Endothelial cell of umbilical vein (primary cell): Measurements from ENCODE around the gene TMEM183A.

Source experiments
- EZH2 ChIP-seq: IDR thresholded peaks from 2 replicates; pipeline ENCODE4 v1.6.1; 2012; ENCODE audit warnings: borderline replicate concordance, low read depth, mild to moderate bottlenecking, moderate library complexity, low read length, inconsistent platforms; ENCODE audit not compliant: severe bottlenecking
- FOS ChIP-seq: IDR thresholded peaks from 2 replicates; pipeline ENCODE4 v1.6.1; 2011; ENCODE audit warnings: mild to moderate bottlenecking, low read length, moderate library complexity, borderline replicate concordance; ENCODE audit not compliant: insufficient read depth
- JUN ChIP-seq: IDR thresholded peaks from 2 replicates; pipeline ENCODE4 v1.6.1; 2011; ENCODE audit warnings: borderline replicate concordance, low read depth; ENCODE audit not compliant: insufficient read length, insufficient read depth
- POLR2A ChIP-seq: IDR thresholded peaks from 2 replicates; pipeline ENCODE4 v1.6.1; 2012; ENCODE audit warnings: low read depth, mild to moderate bottlenecking, control low read depth, low read length
- POLR2AphosphoS5 ChIP-seq: IDR thresholded peaks from 2 replicates; pipeline ENCODE4 v1.6.1; 2012; ENCODE audit warnings: low read depth, mild to moderate bottlenecking, control low read depth, low read length, moderate library complexity; ENCODE audit not compliant: insufficient read depth
- TF ChIP-seq, protein P1 (sequence below), 2 donors: IDR thresholded peaks; 1 replicate in 1 of 2; 2 replicates in 1 of 2; pipeline ENCODE4 v1.5.1; 2011; ENCODE audit warnings: low read length in 2 of 2, mild to moderate bottlenecking in 2 of 2, moderate library complexity in 2 of 2, control low read depth in 1 of 2, inconsistent platforms in 1 of 2, low read depth in 1 of 2; ENCODE audit not compliant: insufficient read depth in 1 of 2; ENCODE audit errors: extremely low read depth in 1 of 2
- TF ChIP-seq, protein P2 (sequence below): IDR thresholded peaks from 2 replicates; pipeline ENCODE4 v1.6.1; 2011; ENCODE audit not compliant: insufficient read depth, insufficient read length

DNA sequence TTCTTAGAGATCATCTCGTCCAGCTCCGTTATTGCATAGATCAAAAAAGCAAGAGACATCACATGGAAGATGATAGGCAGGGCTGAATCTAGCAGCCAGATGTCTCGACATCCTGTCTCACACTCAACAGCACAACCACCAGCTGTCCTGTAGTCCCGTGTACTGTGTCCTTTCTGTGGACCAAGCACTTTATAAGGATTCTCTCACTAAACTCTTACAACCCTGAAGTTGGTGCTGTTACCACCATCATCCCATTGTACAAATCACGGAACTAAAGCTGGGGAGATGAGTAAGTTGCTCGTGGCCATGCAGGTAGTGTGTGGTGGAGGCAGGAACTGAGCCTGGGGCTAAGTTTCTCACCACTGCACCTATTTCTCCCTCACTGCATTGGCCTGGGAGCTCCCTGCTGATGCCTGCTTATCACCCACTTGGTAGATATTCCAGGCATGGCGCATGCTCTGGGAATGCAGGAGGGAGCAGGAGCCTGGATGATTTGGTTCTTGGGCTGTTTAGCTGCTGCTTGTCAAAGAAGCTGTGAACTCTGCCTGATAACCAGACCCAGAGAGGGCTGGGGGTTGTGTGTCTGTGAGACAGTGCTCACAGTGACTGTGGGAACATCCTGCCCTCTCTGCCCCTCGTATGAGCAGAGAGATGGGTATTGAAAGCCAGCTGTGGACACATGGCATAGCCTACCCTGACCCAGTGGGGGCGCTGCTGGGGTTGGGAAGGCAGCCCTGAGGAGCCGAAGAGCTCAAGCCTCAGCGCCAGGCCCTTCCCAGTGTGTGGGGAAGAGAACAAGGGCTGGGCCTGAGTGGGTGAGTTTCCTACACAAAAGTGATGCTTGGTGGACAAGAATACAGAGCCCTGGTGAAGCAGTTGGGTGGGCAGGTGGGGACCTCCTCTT lies 32.7 kb downstream of the TMEM183A start:
- TF ChIP-seq, protein P1, sequence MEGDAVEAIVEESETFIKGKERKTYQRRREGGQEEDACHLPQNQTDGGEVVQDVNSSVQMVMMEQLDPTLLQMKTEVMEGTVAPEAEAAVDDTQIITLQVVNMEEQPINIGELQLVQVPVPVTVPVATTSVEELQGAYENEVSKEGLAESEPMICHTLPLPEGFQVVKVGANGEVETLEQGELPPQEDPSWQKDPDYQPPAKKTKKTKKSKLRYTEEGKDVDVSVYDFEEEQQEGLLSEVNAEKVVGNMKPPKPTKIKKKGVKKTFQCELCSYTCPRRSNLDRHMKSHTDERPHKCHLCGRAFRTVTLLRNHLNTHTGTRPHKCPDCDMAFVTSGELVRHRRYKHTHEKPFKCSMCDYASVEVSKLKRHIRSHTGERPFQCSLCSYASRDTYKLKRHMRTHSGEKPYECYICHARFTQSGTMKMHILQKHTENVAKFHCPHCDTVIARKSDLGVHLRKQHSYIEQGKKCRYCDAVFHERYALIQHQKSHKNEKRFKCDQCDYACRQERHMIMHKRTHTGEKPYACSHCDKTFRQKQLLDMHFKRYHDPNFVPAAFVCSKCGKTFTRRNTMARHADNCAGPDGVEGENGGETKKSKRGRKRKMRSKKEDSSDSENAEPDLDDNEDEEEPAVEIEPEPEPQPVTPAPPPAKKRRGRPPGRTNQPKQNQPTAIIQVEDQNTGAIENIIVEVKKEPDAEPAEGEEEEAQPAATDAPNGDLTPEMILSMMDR (IDR thresholded peaks at IDR 0.05; ENCODE audit: extremely low read depth in 1 of 2, insufficient read depth in 1 of 2, low read depth in 1 of 2, low read length in 2 of 2) = peak in 1 of 2 donors; percentile 36
- TF ChIP-seq EZH2 (no peak), POLR2AphosphoS5 (no peak), POLR2A (no peak), FOS (no peak), JUN (no peak)
- TF ChIP-seq, protein P2, sequence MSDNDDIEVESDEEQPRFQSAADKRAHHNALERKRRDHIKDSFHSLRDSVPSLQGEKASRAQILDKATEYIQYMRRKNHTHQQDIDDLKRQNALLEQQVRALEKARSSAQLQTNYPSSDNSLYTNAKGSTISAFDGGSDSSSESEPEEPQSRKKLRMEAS = no peak
